OCI-LY1 (cell line): Measurements from ENCODE around the gene VSTM4.

Source experiments
- H2AFZ ChIP-seq: fragments of 200-600 bp; sonication (generic), shearing (Covaris generic); 2 replicates; pipeline ENCODE4 v1.6.0; 2014; ENCODE audit warnings: antibody characterized with exemption, mild to moderate bottlenecking, low read length
- H3F3A ChIP-seq: fragments of 200-600 bp; sonication (generic), shearing (Covaris generic); 2 replicates; pipeline ENCODE4 v1.6.0; 2014; ENCODE audit warnings: mild to moderate bottlenecking, antibody characterized with exemption, low read length, moderate library complexity; ENCODE audit not compliant: insufficient read depth
- H3K27ac ChIP-seq: fragments of 200-600 bp; sonication (generic); 2 replicates; pipeline ENCODE4 v1.5.1; 2014; ENCODE audit warnings: low read length, mixed run types, mild to moderate bottlenecking, low read depth; ENCODE audit not compliant: poor library complexity, severe bottlenecking
- H3K27me3 ChIP-seq: fragments of 200-600 bp; sonication (generic); 2 replicates; pipeline ENCODE4 v1.6.0; 2014; ENCODE audit warnings: antibody characterized with exemption, mild to moderate bottlenecking, low read length, moderate library complexity; ENCODE audit not compliant: insufficient read depth
- H3K36me3 ChIP-seq: fragments of 200-600 bp; sonication (generic); 2 replicates; pipeline ENCODE4 v1.6.1; 2014; ENCODE audit warnings: mild to moderate bottlenecking, antibody characterized with exemption, low read length, moderate library complexity, mixed read lengths; ENCODE audit not compliant: insufficient read depth
- H3K4me1 ChIP-seq: fragments of 200-600 bp; sonication (generic); 2 replicates; pipeline ENCODE4 v1.5.1; 2014; ENCODE audit warnings: mild to moderate bottlenecking, low read length, moderate library complexity; ENCODE audit not compliant: insufficient read depth, severe bottlenecking
- H3K4me2 ChIP-seq: fragments of 200-600 bp; sonication (generic), shearing (Covaris generic); 2 replicates; pipeline ENCODE4 v1.6.1; 2014; ENCODE audit warnings: low read length
- H3K4me3 ChIP-seq: fragments of 200-600 bp; sonication (generic); 2 replicates; pipeline ENCODE4 v1.5.1; 2014; ENCODE audit warnings: low read length, low read depth, mild to moderate bottlenecking, mixed read lengths; ENCODE audit not compliant: poor library complexity, severe bottlenecking
- H3K79me2 ChIP-seq: fragments of 200-600 bp; shearing (Covaris generic); 2 replicates; pipeline ENCODE4 v1.6.1; 2016; ENCODE audit warnings: mixed run types, low read length, mixed read lengths; ENCODE audit not compliant: insufficient read depth
- H3K9ac ChIP-seq: fragments of 200-600 bp; sonication (generic), shearing (Covaris generic); 2 replicates; pipeline ENCODE4 v1.6.1; 2014; ENCODE audit warnings: mild to moderate bottlenecking, low read length, mixed read lengths
- H3K9me2 ChIP-seq: fragments of 200-600 bp; sonication (generic), shearing (Covaris generic); 2 replicates; pipeline ENCODE4 v1.6.1; 2014; ENCODE audit warnings: low read depth, mild to moderate bottlenecking, low read length, mixed read lengths
- H3K9me3 ChIP-seq: fragments of 200-600 bp; shearing (Covaris generic); 2 replicates; pipeline ENCODE4 v1.6.1; 2014; ENCODE audit warnings: low read length, mixed read lengths
- H4K20me1 ChIP-seq: fragments of 200-600 bp; sonication (generic), shearing (Covaris generic); 2 replicates; pipeline ENCODE4 v1.6.0; 2016; ENCODE audit warnings: mild to moderate bottlenecking, low read length; ENCODE audit not compliant: insufficient read depth
- EZH2 ChIP-seq: fragments of 200-600 bp; sonication (generic), shearing (Covaris generic); IDR thresholded peaks from 2 replicates; pipeline ENCODE4 v1.8.0; 2017; ENCODE audit warnings: borderline replicate concordance, mixed run types, mild to moderate bottlenecking, antibody characterized with exemption, low read length, moderate library complexity, mixed read lengths
- TF ChIP-seq, protein P1 (sequence below): fragments of 200-600 bp; sonication (generic), shearing (Covaris generic); IDR thresholded peaks from 2 replicates; pipeline ENCODE4 v1.5.1; 2017; ENCODE audit warnings: mild to moderate bottlenecking, antibody characterized with exemption, low read length, moderate library complexity, mixed read lengths

VSTM4 gene

DNA sequence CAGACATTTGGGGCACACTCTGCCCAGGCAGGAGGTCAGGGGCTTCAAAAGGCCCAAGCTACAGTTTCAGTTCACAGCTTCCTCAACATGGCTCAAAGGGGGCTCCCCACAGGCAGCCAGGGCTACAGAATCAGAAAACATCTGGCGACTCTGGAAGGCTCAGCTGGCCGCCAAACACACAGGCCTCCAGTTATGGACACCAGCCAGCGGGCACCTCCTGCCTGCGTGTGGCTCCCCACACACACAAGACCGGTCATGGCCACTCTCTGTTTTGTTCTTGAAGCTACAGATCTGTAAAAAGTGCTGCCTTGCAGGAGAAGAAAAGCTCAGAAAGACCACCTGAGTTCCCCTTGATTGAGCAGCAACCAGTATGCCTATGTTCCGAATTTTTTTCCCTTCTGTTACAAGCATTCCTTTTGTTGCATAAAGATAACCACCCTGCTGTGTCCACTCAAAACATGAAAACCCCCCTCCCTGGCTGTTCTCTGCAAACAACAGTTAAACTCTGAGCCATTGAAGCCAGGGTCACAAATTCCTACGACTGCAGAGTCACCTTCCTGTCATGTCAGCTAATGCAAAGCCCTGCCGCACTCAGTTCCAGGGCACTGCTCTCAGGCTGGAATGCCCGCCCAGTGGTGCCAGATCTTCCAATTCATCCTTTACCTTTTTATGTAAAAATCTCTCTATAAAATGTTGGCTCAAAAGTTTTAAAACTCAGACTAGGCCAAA lies 33.6 kb downstream of the VSTM4 start:
- Histone ChIP-seq H4K20me1 (no peaks in the 10 kb centered on the region), H3K4me2 (no peak overlapping the region), H3F3A (no peaks in the 10 kb centered on the region), H3K9me2 (no peaks in the 10 kb centered on the region), H3K4me1 (no peaks in the 10 kb centered on the region), H3K36me3 (no peaks in the 10 kb centered on the region), H3K9ac (no peak overlapping the region), H2AFZ (no peak overlapping the region), H3K27me3 (no peaks in the 10 kb centered on the region; the same call in 1 of the 2 replicates), H3K27ac (no peak overlapping the region), H3K79me2 (no peaks in the 10 kb centered on the region), H3K9me3 (no peaks in the 10 kb centered on the region), H3K4me3 (no peak overlapping the region)
- TF ChIP-seq, protein P1, sequence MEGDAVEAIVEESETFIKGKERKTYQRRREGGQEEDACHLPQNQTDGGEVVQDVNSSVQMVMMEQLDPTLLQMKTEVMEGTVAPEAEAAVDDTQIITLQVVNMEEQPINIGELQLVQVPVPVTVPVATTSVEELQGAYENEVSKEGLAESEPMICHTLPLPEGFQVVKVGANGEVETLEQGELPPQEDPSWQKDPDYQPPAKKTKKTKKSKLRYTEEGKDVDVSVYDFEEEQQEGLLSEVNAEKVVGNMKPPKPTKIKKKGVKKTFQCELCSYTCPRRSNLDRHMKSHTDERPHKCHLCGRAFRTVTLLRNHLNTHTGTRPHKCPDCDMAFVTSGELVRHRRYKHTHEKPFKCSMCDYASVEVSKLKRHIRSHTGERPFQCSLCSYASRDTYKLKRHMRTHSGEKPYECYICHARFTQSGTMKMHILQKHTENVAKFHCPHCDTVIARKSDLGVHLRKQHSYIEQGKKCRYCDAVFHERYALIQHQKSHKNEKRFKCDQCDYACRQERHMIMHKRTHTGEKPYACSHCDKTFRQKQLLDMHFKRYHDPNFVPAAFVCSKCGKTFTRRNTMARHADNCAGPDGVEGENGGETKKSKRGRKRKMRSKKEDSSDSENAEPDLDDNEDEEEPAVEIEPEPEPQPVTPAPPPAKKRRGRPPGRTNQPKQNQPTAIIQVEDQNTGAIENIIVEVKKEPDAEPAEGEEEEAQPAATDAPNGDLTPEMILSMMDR: no peak

DNA sequence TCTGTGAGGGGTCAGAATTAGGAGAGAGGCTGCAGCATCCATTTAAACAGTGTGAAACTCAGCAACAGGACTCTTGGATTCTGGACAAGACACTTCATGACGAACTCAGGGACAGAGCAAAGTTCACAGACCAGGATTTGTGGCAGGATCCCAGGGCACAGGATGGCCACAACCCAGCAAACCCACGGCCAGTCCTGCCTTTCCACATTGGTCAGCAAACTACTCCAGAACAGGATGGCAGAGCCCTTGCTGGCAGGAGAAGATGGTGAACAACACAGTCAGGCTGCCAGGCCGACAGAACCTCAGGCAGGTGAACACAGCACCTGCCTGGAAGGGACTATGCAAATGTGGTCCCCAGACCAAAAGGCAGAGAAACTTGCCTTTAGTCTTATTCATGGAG lies 34.4 kb downstream of the VSTM4 start:
- Histone ChIP-seq H2AFZ (no peak overlapping the region), H3K27me3 (no peaks in the 10 kb centered on the region), H3K9me2 (no peaks in the 10 kb centered on the region), H3K36me3 (no peaks in the 10 kb centered on the region), H3K4me2 (no peak overlapping the region), H3K9me3 (no peaks in the 10 kb centered on the region), H3K9ac (no peak overlapping the region), H3K4me1 (no peaks in the 10 kb centered on the region), H3K4me3 (no peak overlapping the region), H3F3A (no peaks in the 10 kb centered on the region), H3K27ac (no peak overlapping the region), H4K20me1 (no peaks in the 10 kb centered on the region), H3K79me2 (no peaks in the 10 kb centered on the region)
- TF ChIP-seq, protein P1: no peak
- no peak for TF ChIP-seq EZH2

DNA sequence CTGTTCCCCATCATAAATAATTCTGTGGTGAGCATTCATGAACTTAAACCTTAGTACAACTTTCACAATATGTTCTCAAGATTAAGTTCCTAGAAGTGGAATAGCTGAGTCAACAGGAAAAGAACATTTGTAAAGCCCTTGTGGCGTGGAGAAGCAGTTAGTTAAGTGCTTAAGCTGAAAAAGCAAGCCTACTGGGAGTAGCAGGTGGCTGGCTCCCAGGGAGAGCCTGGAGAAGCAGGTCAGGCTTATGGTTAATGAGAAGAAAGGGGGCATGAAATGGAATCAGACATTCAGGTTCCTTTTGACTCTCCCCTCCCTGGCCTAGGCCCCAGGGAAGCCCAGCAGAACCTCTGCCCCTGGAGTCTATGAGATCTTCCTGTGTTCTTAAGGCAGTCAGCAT lies 35.3 kb downstream of the VSTM4 start:
- H3K4me1 ChIP-seq: no peaks in the 10 kb centered on the region
- no peaks in the 10 kb centered on the region for H3K9me3 ChIP-seq
- H3K27ac ChIP-seq: no peak overlapping the region
- no peaks in the 10 kb centered on the region for H3K27me3 ChIP-seq
- H2AFZ ChIP-seq: no peak overlapping the region
- H3K9me2 ChIP-seq: no peaks in the 10 kb centered on the region
- H3K9ac ChIP-seq: no peak overlapping the region
- no peak overlapping the region for H3K4me2 ChIP-seq
- no peaks in the 10 kb centered on the region for H3F3A ChIP-seq
- no peaks in the 10 kb centered on the region for H4K20me1 ChIP-seq
- TF ChIP-seq, protein P1: no peak
- TF ChIP-seq EZH2: no peak
- no peaks in the 10 kb centered on the region for H3K36me3 ChIP-seq
- H3K4me3 ChIP-seq: no peak overlapping the region
- no peaks in the 10 kb centered on the region for H3K79me2 ChIP-seq
